B cell (primary cell): ENCODE measurements around the gene PIAS2. TPM values are rescaled to one million over a fixed set of nuclear protein-coding genes. Genes with fewer than 3 reads are reported as not detected.

Source experiments
- ATAC-seq: fragments of 200-7000 bp; cut with Tn5 transposase; one replicate; pipeline ENCODE4 v1.10.0; 2021; ENCODE audit warnings: low read depth, mild to moderate bottlenecking, moderate number of reproducible peaks, moderate library complexity
- CTCF ChIA-PET: fragments of 350-600 bp; sonication (Branson Sonifier 250); formaldehyde crosslinking; loops from one replicate; lab custom pipeline; 2021; ENCODE audit warnings: antibody characterized with exemption, inconsistent platforms; lab: Charles Lee
- POLR2A ChIA-PET: fragments of 350-600 bp; sonication (Branson Sonifier 250); formaldehyde crosslinking; loops from one replicate; lab custom pipeline; 2021; ENCODE audit warnings: antibody characterized with exemption; lab: Charles Lee
- DNase-seq: peaks from one replicate; pipeline ENCODE4 v3.0.0; 2013
- H2AFZ ChIP-seq: 2 replicates; pipeline ENCODE4 v1.6.1; 2012; ENCODE audit warnings: mild to moderate bottlenecking, low read depth, low read length; ENCODE audit not compliant: insufficient read depth, poor library complexity, severe bottlenecking
- H3K27ac ChIP-seq, 2 donors: 1 replicate in 1 of 2; 2 replicates in 1 of 2; pipeline ENCODE4 v1.5.1; 2012 to 2013; ENCODE audit warnings: low read length in 2 of 2, mild to moderate bottlenecking in 2 of 2, moderate library complexity in 1 of 2
- H3K27me3 ChIP-seq, 4 experiments: fragments of 200-600 bp in 1 of 4; sonication (generic) in 1 of 4; replicated peaks in 1 of 4; 1 replicate in 2 of 4; 2 replicates in 2 of 4; pipeline versions ENCODE4 v1.6.1 to v1.7.0; 2013 to 2016; ENCODE audit warnings: low read length in 3 of 4, mild to moderate bottlenecking in 2 of 4, mixed read lengths in 1 of 4, moderate library complexity in 1 of 4; ENCODE audit not compliant: insufficient read depth in 4 of 4, control insufficient read depth in 3 of 4; ENCODE audit errors: control extremely low read depth in 1 of 4
- H3K36me3 ChIP-seq, 2 experiments: replicated peaks in 1 of 2; 1 replicate in 1 of 2; 2 replicates in 1 of 2; pipeline versions ENCODE4 v1.6.1 to v1.7.1; 2013; ENCODE audit warnings: low read length in 1 of 2; ENCODE audit not compliant: insufficient read depth in 2 of 2, control insufficient read depth in 1 of 2; ENCODE audit errors: control extremely low read depth in 1 of 2, extremely low read depth in 1 of 2
- H3K4me1 ChIP-seq, 2 donors: fragments of 200-600 bp in 1 of 2; sonication (generic) in 1 of 2; 1 replicate in 1 of 2; 2 replicates in 1 of 2; pipeline versions ENCODE4 v1.5.1 to v1.6.1; 2013 to 2017; ENCODE audit warnings: low read length in 2 of 2; ENCODE audit not compliant: control insufficient read depth in 2 of 2, insufficient read depth in 2 of 2
- H3K4me2 ChIP-seq: replicated peaks from 2 replicates; pipeline ENCODE3; 2012; ENCODE audit warnings: mild to moderate bottlenecking, low read depth, low read length; ENCODE audit not compliant: poor library complexity, severe bottlenecking
- H3K4me3 ChIP-seq, 5 experiments: fragments of 200-600 bp in 1 of 5; sonication (generic) in 1 of 5; 1 replicate in 3 of 5; 2 replicates in 2 of 5; pipeline versions ENCODE4 v1.5.1 to v1.7.0; 2011 to 2016; ENCODE audit warnings: low read length in 4 of 5, mild to moderate bottlenecking in 4 of 5, low read depth in 2 of 5, control low read depth in 1 of 5, moderate library complexity in 1 of 5; ENCODE audit not compliant: insufficient read depth in 1 of 5; ENCODE audit errors: control extremely low read depth in 1 of 5, extremely low read depth in 1 of 5
- H3K79me2 ChIP-seq: fragments of 200-600 bp; sonication (generic); one replicate; pipeline ENCODE4 v1.6.0; 2016; ENCODE audit warnings: low read length; ENCODE audit not compliant: control insufficient read depth, insufficient read depth
- H3K9ac ChIP-seq: fragments of 200-600 bp; sonication (generic); 2 replicates; pipeline ENCODE4 v1.6.1; 2017; ENCODE audit warnings: mild to moderate bottlenecking, low read length, moderate library complexity
- H3K9me3 ChIP-seq, 3 donors: one replicate each; pipeline versions ENCODE4 v1.6.1 to v1.7.1; 2013; ENCODE audit warnings: low read length in 2 of 3; ENCODE audit not compliant: control insufficient read depth in 2 of 3, insufficient read depth in 1 of 3; ENCODE audit errors: control extremely low read depth in 1 of 3
- H4K20me1 ChIP-seq: 2 replicates; pipeline ENCODE4 v1.6.0; 2012; ENCODE audit warnings: mild to moderate bottlenecking, low read length; ENCODE audit not compliant: insufficient read depth, control insufficient read depth, poor library complexity, severe bottlenecking
- H3K27ac Mint-ChIP-seq: one replicate; pipeline ENCODE4 v1.8.0; 2021; ENCODE audit warnings: mixed read lengths
- H3K27me3 Mint-ChIP-seq: one replicate; pipeline ENCODE4 v1.8.0; 2021; ENCODE audit warnings: mixed read lengths
- H3K4me1 Mint-ChIP-seq: one replicate; pipeline ENCODE4 v1.8.0; 2021; ENCODE audit warnings: mixed read lengths
- H3K4me3 Mint-ChIP-seq: one replicate; pipeline ENCODE4 v1.8.0; 2021; ENCODE audit warnings: mixed read lengths
- H3K9me3 Mint-ChIP-seq: one replicate; pipeline ENCODE4 v1.8.0; 2022; ENCODE audit warnings: mixed read lengths; ENCODE audit not compliant: insufficient read depth
- EZH2 ChIP-seq: IDR thresholded peaks from 2 replicates; pipeline ENCODE4 v1.6.1; 2012; ENCODE audit warnings: borderline replicate concordance, low read depth, mild to moderate bottlenecking, moderate library complexity, low read length; ENCODE audit not compliant: insufficient read depth, poor library complexity, severe bottlenecking
- intact Hi-C: fragments of 100-400 bp; cut with micrococcal nuclease; formaldehyde crosslinking; loops from one replicate; pipeline ENCODE4 v1.10.0; 2022
- polyA plus RNA-seq: library from polyadenylated mRNA; depleted of rRNA; stranded (reverse); fragments of >200 nt; gene quantifications from 2 replicates; pipeline ENCODE4 v1.2.3, GENCODE V29; 2012
- total RNA-seq, 2 donors: library from RNA; stranded (reverse); fragments of 120-200 nt in 1 of 2; gene quantifications; 1 replicate in 1 of 2; 2 replicates in 1 of 2; pipeline versions ENCODE4 v1.2.3 to v1.2.4, GENCODE V29; 2013 to 2022
- TF ChIP-seq, protein P1 (sequence below): fragments of 200-600 bp; IDR thresholded peaks from one replicate; pipeline ENCODE4 v1.8.0; 2022; ENCODE audit warnings: antibody characterized with exemption, mild to moderate bottlenecking

Gene PIAS2
- total and polyA plus RNA-seq, 2 donors (not counting 1 experiment from before 2014, with no cell fraction given): 7.3 to 51.1 TPM

- no peak for TF ChIP-seq EZH2
- TF ChIP-seq, protein P1, sequence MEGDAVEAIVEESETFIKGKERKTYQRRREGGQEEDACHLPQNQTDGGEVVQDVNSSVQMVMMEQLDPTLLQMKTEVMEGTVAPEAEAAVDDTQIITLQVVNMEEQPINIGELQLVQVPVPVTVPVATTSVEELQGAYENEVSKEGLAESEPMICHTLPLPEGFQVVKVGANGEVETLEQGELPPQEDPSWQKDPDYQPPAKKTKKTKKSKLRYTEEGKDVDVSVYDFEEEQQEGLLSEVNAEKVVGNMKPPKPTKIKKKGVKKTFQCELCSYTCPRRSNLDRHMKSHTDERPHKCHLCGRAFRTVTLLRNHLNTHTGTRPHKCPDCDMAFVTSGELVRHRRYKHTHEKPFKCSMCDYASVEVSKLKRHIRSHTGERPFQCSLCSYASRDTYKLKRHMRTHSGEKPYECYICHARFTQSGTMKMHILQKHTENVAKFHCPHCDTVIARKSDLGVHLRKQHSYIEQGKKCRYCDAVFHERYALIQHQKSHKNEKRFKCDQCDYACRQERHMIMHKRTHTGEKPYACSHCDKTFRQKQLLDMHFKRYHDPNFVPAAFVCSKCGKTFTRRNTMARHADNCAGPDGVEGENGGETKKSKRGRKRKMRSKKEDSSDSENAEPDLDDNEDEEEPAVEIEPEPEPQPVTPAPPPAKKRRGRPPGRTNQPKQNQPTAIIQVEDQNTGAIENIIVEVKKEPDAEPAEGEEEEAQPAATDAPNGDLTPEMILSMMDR: no peak
- H3K4me3 ChIP-seq: no peak overlapping the region
- no peak for ATAC-seq
- POLR2A ChIA-PET: no interaction called here
- H3K27ac Mint-ChIP-seq: no peak overlapping the region
- no peak overlapping the region for H3K27ac ChIP-seq
- no peak overlapping the region for H2AFZ ChIP-seq
- H3K79me2 ChIP-seq: no peaks in the 10 kb centered on the region
- H3K4me3 Mint-ChIP-seq: no peak overlapping the region
- no peaks in the 10 kb centered on the region for H3K9me3 Mint-ChIP-seq
- no peak for DNase-seq
- no peaks in the 10 kb centered on the region for H3K4me1 ChIP-seq
- H3K4me2 ChIP-seq: no peak overlapping the region
- H3K9me3 ChIP-seq: no peaks in the 10 kb centered on the region
- no peaks in the 10 kb centered on the region for H3K4me1 Mint-ChIP-seq
- no peaks in the 10 kb centered on the region for H4K20me1 ChIP-seq
- intact Hi-C loops: no loop called here
- no peaks in the 10 kb centered on the region for H3K27me3 Mint-ChIP-seq
- CTCF ChIA-PET: no interaction called here
- no peak overlapping the region for H3K9ac ChIP-seq
- peaks cover 12 to 40% of the 10 kb centered on the region in 2 experiments for H3K36me3 ChIP-seq
- no peaks in the 10 kb centered on the region for H3K27me3 ChIP-seq
These were observed 85.9 kb downstream of the PIAS2 start for GRCh38 chr18:46831434-46831833.

DNA sequence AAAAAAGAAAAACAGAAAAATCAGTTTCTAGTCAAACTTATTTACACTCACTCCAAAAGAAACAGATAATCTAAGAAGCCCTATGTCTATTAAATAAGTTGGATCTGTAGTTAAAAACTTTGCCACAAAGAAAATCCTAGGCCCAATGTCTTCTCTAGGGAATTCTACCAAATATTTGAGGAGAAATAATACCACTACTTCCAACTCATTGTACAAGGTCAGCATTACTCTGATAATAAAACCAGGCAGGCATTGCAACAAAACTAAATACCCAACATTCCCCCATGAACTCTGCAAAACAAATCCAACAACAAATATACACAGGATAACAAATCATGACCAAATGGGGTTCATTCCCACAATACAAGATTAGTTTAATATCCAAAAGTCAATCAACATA, 86.7 kb downstream of the PIAS2 start:
- no peak overlapping the region for H3K27ac ChIP-seq
- Mint-ChIP-seq H3K27me3 (no peaks in the 10 kb centered on the region), H3K27ac (no peak overlapping the region), H3K9me3 (no peaks in the 10 kb centered on the region), H3K4me1 (no peaks in the 10 kb centered on the region), H3K4me3 (no peak overlapping the region)
- H3K4me2 ChIP-seq: no peak overlapping the region
- no peaks in the 10 kb centered on the region for H3K79me2 ChIP-seq
- H3K4me3 ChIP-seq: no peak overlapping the region
- H3K9ac ChIP-seq: no peak overlapping the region
- ChIA-PET POLR2A (no interaction called here), CTCF (no interaction called here)
- H2AFZ ChIP-seq: no peak overlapping the region
- no peaks in the 10 kb centered on the region for H4K20me1 ChIP-seq
- H3K4me1 ChIP-seq: no peaks in the 10 kb centered on the region
- DNase-seq (no peak), ATAC-seq (no peak)
- intact Hi-C loops: no loop called here
- TF ChIP-seq EZH2: no peak
- TF ChIP-seq, protein P1: no peak
- no peaks in the 10 kb centered on the region for H3K27me3 ChIP-seq
- H3K9me3 ChIP-seq: no peaks in the 10 kb centered on the region
- peaks cover 19 to 32% of the 10 kb centered on the region in 2 experiments for H3K36me3 ChIP-seq
